Coronary artery (tissue), 2 donors: ENCODE results near the gene LSR.
A peak's percentile ranks its signal among the peaks of the same experiment; 100 is the strongest.

ENCODE experiments used
- DNase-seq: peaks from one replicate; pipeline ENCODE4 v3.0.0-alpha.2; 2017; ENCODE audit warnings: low spot score
- H3K27ac ChIP-seq, 2 donors: fragments of 200-600 bp; sonication (generic); one replicate each; pipeline ENCODE4 v1.5.1; 2016 to 2019
- H3K4me3 ChIP-seq: fragments of 200-600 bp; sonication (generic); 2 replicates; pipeline ENCODE4 v1.5.1; 2016; ENCODE audit warnings: mild to moderate bottlenecking, moderate library complexity
- CTCF ChIP-seq: fragments of 200-600 bp; sonication (generic); IDR thresholded peaks from one replicate; pipeline ENCODE4 v1.5.1; 2019; ENCODE audit warnings: antibody characterized with exemption

The LSR gene

GRCh38 chr19:35225951-35226350 lies 22.9 kb upstream of the LSR start:
- H3K27ac ChIP-seq: no peak overlapping the region
- no peak for DNase-seq

GRCh38 chr19:35226748-35227147 lies 22.1 kb upstream of the LSR start:
- no peak for TF ChIP-seq CTCF
- no peak for DNase-seq
- no peak overlapping the region for H3K27ac ChIP-seq
- no peak overlapping the region for H3K4me3 ChIP-seq

More at GRCh38 chr19:35225951-35226350, 22.9 kb upstream of the LSR start:
- TF ChIP-seq CTCF: no peak
- no peak overlapping the region for H3K4me3 ChIP-seq

- Histone ChIP-seq H3K27ac (no peak within 1 kb of the TSS), H3K4me3 (no peak within 1 kb of the TSS)
- no peak for TF ChIP-seq CTCF
- peak; percentile 53 for DNase-seq
Measured at GRCh38 chr19:35228177-35228930, 20.4 kb upstream of the LSR start, which contains the start of gene FAM187B. Gene FAM187B (minus strand): TSS chr19:35228739. CDS start chr19:35228680, 59 bp downstream.

GRCh38 chr19:35229601-35230000 lies 19.2 kb upstream of the LSR start:
- peak; percentile 55 for DNase-seq
- Histone ChIP-seq H3K27ac (no peak overlapping the region), H3K4me3 (no peak overlapping the region)
- no peak for TF ChIP-seq CTCF

GRCh38 chr19:35231956-35232645 lies 16.7 kb upstream of the LSR start:
- H3K27ac ChIP-seq: no peak overlapping the region
- no peak for TF ChIP-seq CTCF
- H3K4me3 ChIP-seq: no peak overlapping the region
- DNase-seq: no peak

- Histone ChIP-seq H3K4me3 (no peak overlapping the region), H3K27ac (no peak overlapping the region)
- no peak for TF ChIP-seq CTCF
- no peak for DNase-seq
Measured at GRCh38 chr19:35232912-35233311, 15.9 kb upstream of the LSR start.
